ENCODE measurements around the gene CNOT1.

DNA sequence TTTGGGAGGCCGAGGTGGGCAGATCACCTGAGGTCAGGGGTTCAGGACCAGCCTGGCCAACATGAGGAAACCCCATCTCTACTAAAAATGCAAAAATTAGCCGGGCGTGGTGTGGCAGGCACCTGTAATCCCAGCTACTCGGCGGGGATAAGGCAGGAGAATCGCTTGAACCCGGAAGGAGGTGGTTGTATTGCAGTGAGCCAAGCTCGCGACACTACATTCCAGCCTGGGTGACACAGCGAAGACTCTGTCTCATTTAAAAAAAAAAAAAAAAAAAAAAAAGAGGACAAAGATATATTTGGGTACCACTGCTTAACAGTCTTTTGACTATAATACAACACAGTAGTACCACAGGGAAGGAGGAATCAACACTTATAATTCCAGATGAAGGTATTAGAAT, 9.2 kb downstream of the CNOT1 start:
- TF ChIP-seq, protein P1, sequence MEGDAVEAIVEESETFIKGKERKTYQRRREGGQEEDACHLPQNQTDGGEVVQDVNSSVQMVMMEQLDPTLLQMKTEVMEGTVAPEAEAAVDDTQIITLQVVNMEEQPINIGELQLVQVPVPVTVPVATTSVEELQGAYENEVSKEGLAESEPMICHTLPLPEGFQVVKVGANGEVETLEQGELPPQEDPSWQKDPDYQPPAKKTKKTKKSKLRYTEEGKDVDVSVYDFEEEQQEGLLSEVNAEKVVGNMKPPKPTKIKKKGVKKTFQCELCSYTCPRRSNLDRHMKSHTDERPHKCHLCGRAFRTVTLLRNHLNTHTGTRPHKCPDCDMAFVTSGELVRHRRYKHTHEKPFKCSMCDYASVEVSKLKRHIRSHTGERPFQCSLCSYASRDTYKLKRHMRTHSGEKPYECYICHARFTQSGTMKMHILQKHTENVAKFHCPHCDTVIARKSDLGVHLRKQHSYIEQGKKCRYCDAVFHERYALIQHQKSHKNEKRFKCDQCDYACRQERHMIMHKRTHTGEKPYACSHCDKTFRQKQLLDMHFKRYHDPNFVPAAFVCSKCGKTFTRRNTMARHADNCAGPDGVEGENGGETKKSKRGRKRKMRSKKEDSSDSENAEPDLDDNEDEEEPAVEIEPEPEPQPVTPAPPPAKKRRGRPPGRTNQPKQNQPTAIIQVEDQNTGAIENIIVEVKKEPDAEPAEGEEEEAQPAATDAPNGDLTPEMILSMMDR (conservative IDR thresholded peaks at IDR 0.05; ENCODE audit: low read length) = no peak
- TF ChIP-seq EZH2phosphoT487 (IDR thresholded peaks at IDR 0.05; ENCODE audit: borderline replicate concordance) = no peak

Data from Loucy (cell line).